DND-41 (cell line): ENCODE results near the gene AGMO.

Source experiments
- ATAC-seq: fragments of 200-7000 bp; cut with Tn5 transposase; 3 replicates; pipeline ENCODE4 v1.9.1; 2021; ENCODE audit warnings: low read depth; ENCODE audit not compliant: insufficient read depth
- DNase-seq: peaks from one replicate; pipeline ENCODE4 v3.0.0-alpha.2; 2020
- H2AFZ ChIP-seq: 2 replicates; pipeline ENCODE4 v1.6.0; 2012; ENCODE audit warnings: low read depth, low read length
- H3K27ac ChIP-seq: 2 replicates; pipeline ENCODE4 v1.5.1; 2012; ENCODE audit warnings: low read length, inconsistent platforms
- H3K27me3 ChIP-seq: fragments of 200-600 bp; sonication (generic); 2 replicates; pipeline ENCODE4 v1.6.0; 2012; ENCODE audit warnings: low read length, mild to moderate bottlenecking, inconsistent platforms; ENCODE audit not compliant: insufficient read depth, poor library complexity
- H3K36me3 ChIP-seq: 2 replicates; pipeline ENCODE4 v1.5.1; 2012; ENCODE audit warnings: low read length, inconsistent platforms; ENCODE audit not compliant: insufficient read depth
- H3K4me1 ChIP-seq: 2 replicates; pipeline ENCODE4 v1.5.1; 2012; ENCODE audit warnings: mild to moderate bottlenecking, low read length; ENCODE audit not compliant: insufficient read depth
- H3K4me2 ChIP-seq: 2 replicates; pipeline ENCODE4 v1.6.0; 2012; ENCODE audit warnings: mild to moderate bottlenecking, moderate library complexity, low read length, inconsistent platforms; ENCODE audit not compliant: insufficient read depth
- H3K4me3 ChIP-seq, 2 experiments: fragments of 200-600 bp in 1 of 2; shearing (Covaris generic) in 1 of 2; 2 replicates each; pipeline ENCODE4 v1.5.1; 2012 to 2016; ENCODE audit warnings: inconsistent platforms in 2 of 2, low read length in 2 of 2, mild to moderate bottlenecking in 2 of 2, low read depth in 1 of 2, moderate library complexity in 1 of 2
- H3K79me2 ChIP-seq: 2 replicates; pipeline ENCODE4 v1.6.0; 2012; ENCODE audit warnings: low read length, inconsistent platforms; ENCODE audit not compliant: insufficient read depth
- H3K9ac ChIP-seq: 2 replicates; pipeline ENCODE4 v1.6.0; 2012; ENCODE audit warnings: low read depth, mild to moderate bottlenecking, inconsistent platforms, low read length, moderate library complexity
- H3K9me3 ChIP-seq: 2 replicates; pipeline ENCODE4 v1.5.1; 2012; ENCODE audit warnings: low read length, moderate library complexity, mild to moderate bottlenecking, inconsistent platforms; ENCODE audit not compliant: insufficient read depth, severe bottlenecking
- H4K20me1 ChIP-seq: 2 replicates; pipeline ENCODE4 v1.6.0; 2012; ENCODE audit warnings: low read length; ENCODE audit not compliant: insufficient read depth
- CTCF ChIP-seq: IDR thresholded peaks from 2 replicates; pipeline ENCODE4 v1.5.1; 2012; ENCODE audit warnings: borderline replicate concordance, low read length, moderate library complexity, mild to moderate bottlenecking; ENCODE audit not compliant: poor library complexity, severe bottlenecking; ENCODE audit errors: extremely low read depth
- EZH2 ChIP-seq: IDR thresholded peaks from 3 replicates; pipeline ENCODE4 v1.6.1; 2012; ENCODE audit warnings: borderline replicate concordance, low read depth, mild to moderate bottlenecking, moderate library complexity, low read length, inconsistent platforms; ENCODE audit not compliant: severe bottlenecking

AGMO gene

GRCh38 chr7:15417341-15417988 is 144.3 kb downstream of the AGMO start:
- no peak for DNase-seq
- TF ChIP-seq CTCF, result no peak
- no peak for TF ChIP-seq EZH2
- Histone ChIP-seq H3K27me3 (no peaks in the 10 kb centered on the region), H2AFZ (no peak overlapping the region), H3K36me3 (no peaks in the 10 kb centered on the region), H3K4me1 (no peaks in the 10 kb centered on the region), H3K9me3 (no peaks in the 10 kb centered on the region), H3K79me2 (no peaks in the 10 kb centered on the region), H3K9ac (no peak overlapping the region), H3K4me2 (no peak overlapping the region), H4K20me1 (no peaks in the 10 kb centered on the region), H3K4me3 (no peak overlapping the region), H3K27ac (no peak overlapping the region)
- no peak for ATAC-seq

- no peaks in the 10 kb centered on the region for H3K36me3 ChIP-seq
- no peaks in the 10 kb centered on the region for H3K27me3 ChIP-seq
- no peaks in the 10 kb centered on the region for H4K20me1 ChIP-seq
- no peaks in the 10 kb centered on the region for H3K9me3 ChIP-seq
- no peak for TF ChIP-seq CTCF
- no peak for TF ChIP-seq EZH2
- no peak overlapping the region for H3K9ac ChIP-seq
- no peak overlapping the region for H2AFZ ChIP-seq
- no peaks in the 10 kb centered on the region for H3K4me1 ChIP-seq
- no peak overlapping the region for H3K27ac ChIP-seq
- no peak for ATAC-seq
- H3K4me2 ChIP-seq, result no peak overlapping the region
- H3K79me2 ChIP-seq, result no peaks in the 10 kb centered on the region
- no peak overlapping the region for H3K4me3 ChIP-seq
- no peak for DNase-seq
Observed at GRCh38 chr7:15411019-15411418, 150.8 kb downstream of the AGMO start.

- no peak for DNase-seq
- no peaks in the 10 kb centered on the region for H3K27me3 ChIP-seq
- H3K9ac ChIP-seq, result no peak overlapping the region
- H3K4me1 ChIP-seq, result no peaks in the 10 kb centered on the region
- H4K20me1 ChIP-seq, result no peaks in the 10 kb centered on the region
- no peak for TF ChIP-seq CTCF
- no peak for TF ChIP-seq EZH2
- no peak for ATAC-seq
- no peaks in the 10 kb centered on the region for H3K9me3 ChIP-seq
- no peaks in the 10 kb centered on the region for H3K79me2 ChIP-seq
- H2AFZ ChIP-seq, result no peak overlapping the region
- H3K36me3 ChIP-seq, result no peaks in the 10 kb centered on the region
- H3K27ac ChIP-seq, result no peak overlapping the region
- no peak overlapping the region for H3K4me3 ChIP-seq
- H3K4me2 ChIP-seq, result no peak overlapping the region
Observed at GRCh38 chr7:15407910-15408309, 153.9 kb downstream of the AGMO start.

- H3K36me3 ChIP-seq, result no peaks in the 10 kb centered on the region
- no peak for TF ChIP-seq CTCF
- H2AFZ ChIP-seq, result no peak overlapping the region
- H3K9ac ChIP-seq, result no peak overlapping the region
- no peak overlapping the region for H3K4me3 ChIP-seq
- ATAC-seq (no peak), DNase-seq (no peak)
- no peaks in the 10 kb centered on the region for H3K27me3 ChIP-seq
- no peaks in the 10 kb centered on the region for H4K20me1 ChIP-seq
- H3K9me3 ChIP-seq, result no peaks in the 10 kb centered on the region
- no peaks in the 10 kb centered on the region for H3K79me2 ChIP-seq
- H3K4me2 ChIP-seq, result no peak overlapping the region
- H3K27ac ChIP-seq, result no peak overlapping the region
- H3K4me1 ChIP-seq, result no peaks in the 10 kb centered on the region
Observed at GRCh38 chr7:15403751-15404150, 158.1 kb downstream of the AGMO start.
